ENCODE measurements around the gene GPR180.
A peak's percentile ranks its signal among the peaks of the same experiment; 100 is the strongest.

The GPR180 gene

GRCh38 chr13:94656176-94656575 lies 54.5 kb downstream of the GPR180 start:
- DNase-seq (ENCODE audit: low read depth): no peak

DNA sequence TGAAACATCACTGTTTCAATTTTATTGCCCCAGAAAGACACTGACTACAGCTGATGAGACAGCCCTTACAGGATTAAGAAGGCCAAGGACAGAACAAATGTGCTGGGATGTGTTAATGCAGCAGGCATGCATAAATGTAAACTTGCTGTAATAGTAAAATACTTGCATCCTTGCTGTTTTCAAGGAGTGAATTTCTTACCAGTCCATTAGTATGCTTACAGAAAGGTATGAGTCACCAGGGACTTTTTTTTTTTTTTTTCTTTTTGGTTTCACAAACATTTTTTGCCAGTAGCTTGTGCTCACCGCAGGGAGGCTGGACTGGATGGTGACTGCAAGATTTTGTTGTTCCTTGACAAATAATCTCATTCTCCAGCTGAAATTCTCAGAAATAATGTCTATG lies 55.1 kb downstream of the GPR180 start:
- DNase-seq (ENCODE audit: low read depth): peak; percentile 91

DNA sequence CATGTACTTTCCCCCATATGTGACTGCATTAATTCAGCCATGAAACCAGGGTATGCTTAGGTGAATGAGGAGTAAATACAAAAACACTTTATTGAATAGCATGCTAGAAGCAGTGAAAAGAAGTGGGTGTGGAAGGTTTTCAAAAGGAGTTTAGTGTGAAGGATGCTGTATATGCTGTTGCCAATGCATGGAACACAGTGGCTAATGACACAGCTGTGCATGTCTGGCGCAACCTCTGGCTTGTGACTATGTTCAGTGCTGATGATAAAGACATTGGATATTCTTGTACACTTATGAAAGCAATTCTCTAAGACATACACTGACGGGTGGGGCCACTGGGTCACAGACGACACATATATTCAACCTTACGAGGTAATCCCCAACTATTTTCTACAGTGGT lies 55.5 kb downstream of the GPR180 start:
- DNase-seq (ENCODE audit: low read depth): no peak

GRCh38 chr13:94658926-94659597 lies 57.4 kb downstream of the GPR180 start:
- no peak for DNase-seq (ENCODE audit: low read depth)

DNA sequence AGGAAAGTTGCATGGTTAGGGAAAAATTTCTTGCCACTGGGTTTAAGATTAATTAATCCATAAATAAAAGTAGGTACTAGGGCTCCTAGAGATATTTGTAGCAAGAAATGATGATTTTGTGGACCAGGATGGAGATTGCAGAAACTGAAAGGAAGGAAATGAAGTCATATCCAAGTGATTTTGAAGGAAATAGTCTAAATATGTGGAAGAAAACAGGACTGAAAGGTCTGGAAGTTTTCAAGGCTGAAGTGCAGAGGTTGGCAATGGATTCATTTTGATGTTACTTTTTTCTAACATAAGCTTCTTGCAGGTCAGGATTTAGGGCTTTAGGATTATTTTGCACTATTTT lies 57.9 kb downstream of the GPR180 start:
- no peak for DNase-seq (ENCODE audit: low read depth)

GRCh38 chr13:94660695-94661326 lies 59.2 kb downstream of the GPR180 start:
- no peak for DNase-seq (ENCODE audit: low read depth)

- no peak for DNase-seq (ENCODE audit: low read depth)
These were observed 59.7 kb downstream of the GPR180 start for GRCh38 chr13:94661406-94661805.

- no peak for DNase-seq (ENCODE audit: low read depth)
These were observed 60.8 kb downstream of the GPR180 start for GRCh38 chr13:94662274-94662945.

DNA sequence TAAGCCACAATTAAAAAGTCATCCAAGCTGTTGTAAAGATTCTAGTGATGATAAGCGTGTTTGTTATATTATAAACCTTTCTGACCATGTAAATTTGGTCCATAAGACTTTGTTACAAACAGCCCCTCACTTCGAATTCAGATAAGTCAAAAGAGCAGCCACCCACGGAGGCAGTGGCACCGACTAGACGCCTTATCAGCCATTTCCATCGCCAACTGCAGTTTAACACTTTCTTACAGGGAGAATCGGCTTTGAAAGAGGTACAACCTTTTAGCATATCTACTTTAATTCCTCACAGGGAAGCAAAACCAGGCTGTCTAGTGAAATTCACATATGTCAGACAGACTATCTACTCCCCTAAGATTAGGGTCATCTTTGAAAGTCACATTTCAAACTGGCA lies 63.2 kb downstream of the GPR180 start:
- DNase-seq (ENCODE audit: low read depth): no peak

GRCh38 chr13:94666065-94666464 lies 64.4 kb downstream of the GPR180 start:
- DNase-seq (ENCODE audit: low read depth): no peak

GRCh38 chr13:94667190-94667589 lies 65.5 kb downstream of the GPR180 start:
- DNase-seq (ENCODE audit: low read depth): no peak

GRCh38 chr13:94672400-94672799 lies 70.7 kb downstream of the GPR180 start:
- no peak for DNase-seq (ENCODE audit: low read depth)

- DNase-seq (ENCODE audit: low read depth): no peak
These were observed 72.2 kb downstream of the GPR180 start for GRCh38 chr13:94673851-94674250.

DNA sequence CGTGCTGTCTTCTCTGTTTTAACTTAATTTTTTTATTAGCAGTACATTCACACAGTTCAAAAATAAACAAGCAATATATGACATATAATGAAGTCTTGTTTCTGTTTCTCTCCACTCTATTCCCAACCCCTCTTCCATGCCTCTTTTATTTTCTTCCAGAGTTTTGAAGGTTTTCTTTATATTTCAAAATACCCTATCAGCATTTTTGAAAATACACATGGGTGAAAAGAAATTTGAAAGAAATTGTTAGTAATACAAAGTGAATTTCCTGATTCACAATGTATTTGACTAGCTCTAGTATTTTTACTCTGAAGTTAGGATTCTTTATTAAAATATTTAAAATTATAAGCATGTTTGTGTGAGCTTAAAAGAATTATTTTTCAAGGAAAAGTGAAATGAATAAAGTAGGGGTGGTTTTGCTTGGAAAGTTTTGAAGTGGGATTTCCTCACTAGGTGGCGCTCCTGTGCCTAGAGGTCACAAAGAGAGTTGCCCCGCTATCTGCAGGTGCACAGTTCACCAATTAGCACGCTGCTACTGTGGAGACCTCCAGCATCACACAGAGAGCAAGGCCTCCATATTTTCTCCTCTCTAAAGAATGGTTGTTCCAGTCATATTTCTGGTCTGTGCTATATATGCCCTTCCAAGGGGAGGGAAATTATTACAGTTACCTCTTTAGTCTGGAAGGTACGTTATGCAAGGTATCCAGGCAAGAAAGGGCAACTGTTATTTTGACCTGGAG lies 73.1 kb downstream of the GPR180 start:
- DNase-seq (ENCODE audit: low read depth): no peak

DNA sequence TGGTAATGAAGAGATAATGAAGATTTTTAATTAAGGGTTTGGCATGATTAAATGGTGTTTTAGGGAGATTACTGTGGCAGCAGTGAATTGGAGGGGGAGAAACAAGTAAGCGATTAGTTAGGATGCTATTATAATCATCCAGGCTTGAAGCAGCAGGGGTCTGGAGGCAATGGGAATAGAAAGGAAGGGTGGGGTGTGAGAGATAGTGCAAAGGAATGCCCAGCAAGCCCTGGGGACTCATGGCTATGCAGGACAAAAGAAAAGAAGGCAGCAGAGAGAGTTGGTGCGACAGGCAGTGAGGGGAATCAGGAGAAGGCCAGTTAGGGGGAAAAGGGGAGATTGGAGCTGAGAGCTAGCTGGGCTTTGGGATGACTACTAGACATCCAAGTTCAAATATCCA lies 76.1 kb downstream of the GPR180 start:
- DNase-seq (ENCODE audit: low read depth): no peak

DNA sequence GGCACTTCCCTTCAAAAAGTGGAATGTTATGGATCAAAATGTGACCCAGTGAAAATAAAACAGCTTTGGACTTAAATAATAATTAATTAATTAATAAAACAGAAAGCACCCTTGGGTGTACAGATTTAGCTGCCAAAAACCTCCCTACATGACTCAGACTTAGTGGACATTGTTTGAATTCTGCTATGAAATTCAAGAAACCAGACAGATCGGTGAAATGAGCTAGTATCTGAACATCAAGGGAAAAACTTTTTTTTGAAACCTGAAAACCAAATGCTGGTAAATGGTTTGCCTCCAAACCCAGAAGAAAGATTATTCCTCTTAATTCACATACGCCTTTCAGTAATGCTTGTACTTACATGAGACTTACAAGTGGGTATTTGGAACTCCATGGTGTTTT lies 77.2 kb downstream of the GPR180 start:
- no peak for DNase-seq (ENCODE audit: low read depth)

DNA sequence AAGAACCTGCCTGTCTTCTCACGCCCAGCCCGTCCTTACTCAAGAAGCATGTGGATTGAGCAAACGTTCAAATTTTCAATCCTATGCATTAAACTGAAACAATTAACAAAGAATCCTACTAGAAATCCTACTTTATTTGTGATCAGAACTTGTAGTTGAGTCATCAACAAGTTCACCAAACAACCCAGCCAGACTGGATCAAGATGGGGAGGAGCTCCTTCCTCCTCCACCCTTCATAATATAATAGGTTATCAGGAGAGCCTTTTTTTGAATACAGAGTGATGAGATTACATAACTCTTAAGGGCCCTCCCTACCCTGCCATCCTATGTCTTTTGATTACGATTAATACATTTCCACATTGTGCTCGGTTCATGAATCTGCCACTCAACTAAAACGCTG lies 78.0 kb downstream of the GPR180 start:
- DNase-seq (ENCODE audit: low read depth): no peak

- DNase-seq (ENCODE audit: low read depth): no peak
These were observed 80.6 kb downstream of the GPR180 start for GRCh38 chr13:94682229-94682628.

DNA sequence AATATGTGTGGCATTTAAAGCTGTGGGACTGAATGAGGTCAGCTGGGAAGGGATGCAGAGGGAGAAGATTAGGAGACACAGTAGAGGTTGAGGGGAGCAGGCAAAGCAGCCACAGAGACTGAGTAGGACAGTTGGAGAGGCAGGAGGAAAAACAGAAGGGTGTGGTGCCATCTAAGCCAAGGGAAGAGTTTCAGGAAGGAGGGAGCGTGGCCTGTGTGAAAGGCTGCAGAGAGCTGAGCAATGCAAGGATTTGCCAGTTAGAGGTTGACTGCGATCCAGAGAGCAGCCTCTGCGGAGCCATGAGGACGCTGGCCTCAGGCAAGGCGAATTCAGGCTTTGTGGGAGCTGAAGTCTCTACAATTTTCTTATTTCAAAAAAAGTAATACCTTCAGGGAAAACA lies 81.8 kb downstream of the GPR180 start:
- no peak for DNase-seq (ENCODE audit: low read depth)
